Natural killer cell (primary cell): Measurements from ENCODE around the gene EFNB2. TPM values are rescaled to one million over a fixed set of nuclear protein-coding genes. Genes with fewer than 3 reads are reported as not detected.

Experiments
- ATAC-seq, 3 donors: fragments of 150-1000 bp in 2 of 3; fragments of 200-7000 bp in 1 of 3; cut with Tn5 transposase; 1 replicate in 1 of 3; 2 replicates in 2 of 3; pipeline ENCODE4 v1.10.0; 2021; ENCODE audit warnings: mild to moderate bottlenecking in 2 of 3, moderate library complexity in 2 of 3
- DNase-seq, 2 donors: peaks; one replicate each; pipeline versions ENCODE4 v3.0.0 to v3.0.0-alpha.2; 2013 to 2021; ENCODE audit warnings: mixed read lengths in 1 of 2
- H3K27ac ChIP-seq: one replicate; pipeline ENCODE4 v1.5.1; 2013; ENCODE audit warnings: mild to moderate bottlenecking, low read length
- H3K27me3 ChIP-seq: one replicate; pipeline ENCODE4 v1.6.1; 2013; ENCODE audit warnings: low read length; ENCODE audit not compliant: control insufficient read depth, insufficient read depth
- H3K36me3 ChIP-seq: one replicate; pipeline ENCODE4 v1.6.1; 2013; ENCODE audit warnings: low read length; ENCODE audit not compliant: control insufficient read depth, insufficient read depth
- H3K4me1 ChIP-seq: one replicate; pipeline ENCODE4 v1.6.1; 2013; ENCODE audit warnings: low read length; ENCODE audit not compliant: control insufficient read depth, insufficient read depth
- H3K4me3 ChIP-seq: one replicate; pipeline ENCODE4 v1.5.1; 2013; ENCODE audit warnings: low read length
- H3K9me3 ChIP-seq: one replicate; pipeline ENCODE4 v1.6.1; 2013; ENCODE audit warnings: low read length; ENCODE audit not compliant: control insufficient read depth, insufficient read depth
- H3K27ac Mint-ChIP-seq, 2 donors: one replicate each; pipeline ENCODE4 v1.8.0; 2022; ENCODE audit warnings: mild to moderate bottlenecking in 2 of 2, mixed read lengths in 2 of 2, moderate library complexity in 1 of 2
- H3K27me3 Mint-ChIP-seq, 2 donors: one replicate each; pipeline ENCODE4 v1.8.0; 2022; ENCODE audit warnings: low read depth in 2 of 2, mixed read lengths in 2 of 2
- H3K36me3 Mint-ChIP-seq: one replicate; pipeline ENCODE4 v1.8.0; 2022; ENCODE audit warnings: mixed read lengths
- H3K4me1 Mint-ChIP-seq, 2 donors: one replicate each; pipeline ENCODE4 v1.8.0; 2022; ENCODE audit warnings: mixed read lengths in 2 of 2
- H3K4me3 Mint-ChIP-seq: one replicate; pipeline ENCODE4 v1.8.0; 2022; ENCODE audit warnings: mild to moderate bottlenecking, moderate library complexity, mixed read lengths
- H3K9me3 Mint-ChIP-seq, 2 donors: one replicate each; pipeline ENCODE4 v1.8.0; 2022; ENCODE audit warnings: mixed read lengths in 2 of 2
- WGBS: methylation state at CpG from one replicate; pipeline ENCODE4 v1.1.7; 2013; ENCODE audit warnings: missing lambda C conversion rate; ENCODE audit not compliant: insufficient coverage; 5-methylcytosine and 5-hydroxymethylcytosine counted together
- intact Hi-C: fragments of 100-400 bp; cut with micrococcal nuclease; formaldehyde crosslinking; loops from one replicate; pipeline ENCODE4 v1.14.2; 2022
- total RNA-seq, 4 donors: library from RNA; stranded (reverse); fragments of 120-200 nt in 1 of 4; gene quantifications; one replicate each; pipeline versions ENCODE4 v1.2.3 to v1.2.4, GENCODE V29; 2013 to 2022
- TF ChIP-seq, protein P1 (sequence below): fragments of 200-600 bp; IDR thresholded peaks from one replicate; pipeline ENCODE4 v1.8.0; 2022; ENCODE audit warnings: antibody characterized with exemption

Gene EFNB2
- total RNA-seq, 3 donors from 2014 or later (not counting 1 experiment from before 2014, with no cell fraction given) = 0.16 to 0.33 (median 0.33) TPM

DNA sequence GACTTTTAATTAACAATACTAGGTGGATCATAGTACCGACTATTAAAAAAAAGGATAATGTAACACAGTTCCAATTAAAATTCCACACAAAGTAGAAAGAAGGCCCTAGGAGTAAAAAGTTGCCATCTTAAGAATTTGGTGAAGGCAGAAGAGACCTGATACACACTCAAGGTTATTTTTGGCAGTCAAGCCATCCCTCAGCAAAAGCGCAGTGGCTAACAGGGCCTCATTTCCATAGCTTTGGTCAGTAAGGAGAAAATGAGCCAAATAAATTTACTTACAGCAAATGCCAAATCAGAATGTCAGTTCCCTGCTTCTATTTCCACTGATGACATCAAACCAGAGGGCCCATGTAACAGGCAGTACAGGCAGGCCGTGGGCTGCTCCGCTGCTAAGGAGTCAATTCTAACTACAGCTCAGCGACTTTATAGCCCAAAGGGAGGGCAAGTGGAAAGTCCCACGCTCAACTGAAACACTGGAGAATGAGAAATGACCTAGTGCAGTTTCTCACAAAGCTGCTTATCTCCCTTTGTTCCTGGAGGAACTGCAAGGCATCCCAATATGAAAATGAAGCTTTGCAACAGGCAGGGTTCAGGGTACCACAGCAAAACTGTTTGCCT is 26.2 kb upstream of the EFNB2 start:
- H3K9me3 ChIP-seq = no peaks in the 10 kb centered on the region
- intact Hi-C loops = no loop called here
- 30% methylated on average over 5 of the region's 6 CpGs for WGBS
- Mint-ChIP-seq H3K27ac (peak overlapping the region; percentile 81 to 88), H3K9me3 (no peaks in the 10 kb centered on the region), H3K36me3 (peaks cover 23% of the 10 kb centered on the region), H3K4me3 (peak overlapping the region; percentile 37), H3K27me3 (no peaks in the 10 kb centered on the region), H3K4me1 (peaks cover 84 to 91% of the 10 kb centered on the region in 2 donors)
- DNase-seq (peak in 1 of 2 donors; percentile 59), ATAC-seq (peak; percentile 69 to 83 (median 75))
- no peak overlapping the region for H3K4me3 ChIP-seq
- peaks cover 24% of the 10 kb centered on the region for H3K36me3 ChIP-seq
- no peak overlapping the region for H3K27ac ChIP-seq
- TF ChIP-seq, protein P1, sequence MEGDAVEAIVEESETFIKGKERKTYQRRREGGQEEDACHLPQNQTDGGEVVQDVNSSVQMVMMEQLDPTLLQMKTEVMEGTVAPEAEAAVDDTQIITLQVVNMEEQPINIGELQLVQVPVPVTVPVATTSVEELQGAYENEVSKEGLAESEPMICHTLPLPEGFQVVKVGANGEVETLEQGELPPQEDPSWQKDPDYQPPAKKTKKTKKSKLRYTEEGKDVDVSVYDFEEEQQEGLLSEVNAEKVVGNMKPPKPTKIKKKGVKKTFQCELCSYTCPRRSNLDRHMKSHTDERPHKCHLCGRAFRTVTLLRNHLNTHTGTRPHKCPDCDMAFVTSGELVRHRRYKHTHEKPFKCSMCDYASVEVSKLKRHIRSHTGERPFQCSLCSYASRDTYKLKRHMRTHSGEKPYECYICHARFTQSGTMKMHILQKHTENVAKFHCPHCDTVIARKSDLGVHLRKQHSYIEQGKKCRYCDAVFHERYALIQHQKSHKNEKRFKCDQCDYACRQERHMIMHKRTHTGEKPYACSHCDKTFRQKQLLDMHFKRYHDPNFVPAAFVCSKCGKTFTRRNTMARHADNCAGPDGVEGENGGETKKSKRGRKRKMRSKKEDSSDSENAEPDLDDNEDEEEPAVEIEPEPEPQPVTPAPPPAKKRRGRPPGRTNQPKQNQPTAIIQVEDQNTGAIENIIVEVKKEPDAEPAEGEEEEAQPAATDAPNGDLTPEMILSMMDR = no peak
- H3K4me1 ChIP-seq = peaks cover 10% of the 10 kb centered on the region
- H3K27me3 ChIP-seq = no peaks in the 10 kb centered on the region

DNA sequence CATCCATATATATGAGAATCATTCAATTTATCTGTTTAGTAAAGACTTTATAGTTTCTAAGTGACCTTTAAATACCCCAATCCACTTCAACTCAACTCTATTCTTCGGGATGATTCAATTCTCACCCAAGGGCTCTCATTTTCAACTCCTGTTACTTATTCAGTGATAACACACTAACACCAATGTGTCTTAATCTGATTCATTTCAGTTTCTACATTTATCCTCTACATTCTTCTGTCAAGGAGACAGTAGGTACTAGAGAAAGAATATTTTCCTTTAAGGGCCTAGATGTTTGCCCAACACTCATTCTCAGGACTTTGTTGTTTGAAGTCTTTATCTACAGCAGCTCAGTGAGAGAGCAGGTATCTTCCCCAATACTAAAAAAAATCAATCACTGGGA is 25.4 kb upstream of the EFNB2 start:
- peaks cover 32% of the 10 kb centered on the region for H3K36me3 Mint-ChIP-seq
- intact Hi-C loops = no loop called here
- TF ChIP-seq, protein P1 = no peak
- H3K9me3 Mint-ChIP-seq = no peaks in the 10 kb centered on the region
- Histone ChIP-seq H3K27ac (no peak overlapping the region), H3K9me3 (no peaks in the 10 kb centered on the region), H3K4me3 (no peak overlapping the region), H3K4me1 (peaks cover 10% of the 10 kb centered on the region), H3K27me3 (no peaks in the 10 kb centered on the region), H3K36me3 (peaks cover 32% of the 10 kb centered on the region)
- ATAC-seq (no peak), DNase-seq (no peak)
- H3K4me1 Mint-ChIP-seq = peaks cover 84 to 91% of the 10 kb centered on the region in 2 donors
- H3K27me3 Mint-ChIP-seq = no peaks in the 10 kb centered on the region
- peak overlapping the region; percentile 5 for H3K4me3 Mint-ChIP-seq
- 50% methylated on average over 1 of the region's 1 CpG for WGBS
- peak overlapping the region; percentile 81 to 88 for H3K27ac Mint-ChIP-seq

DNA sequence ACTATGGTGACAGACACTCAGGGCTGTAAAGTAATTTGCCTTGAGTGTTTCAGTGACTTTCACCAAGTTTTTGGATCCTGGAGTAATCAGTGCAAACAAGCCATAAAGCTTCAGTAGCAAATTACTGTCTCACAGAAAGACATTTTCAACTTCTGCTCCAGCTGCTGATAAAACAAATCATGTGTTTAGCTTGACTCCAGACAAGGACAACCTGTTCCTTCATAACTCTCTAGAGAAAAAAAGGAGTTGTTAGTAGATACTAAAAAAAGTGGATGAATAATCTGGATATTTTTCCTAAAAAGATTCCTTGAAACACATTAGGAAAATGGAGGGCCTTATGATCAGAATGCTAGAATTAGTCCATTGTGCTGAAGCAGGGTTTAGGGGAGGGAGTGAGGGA is 23.1 kb upstream of the EFNB2 start:
- no peak for ATAC-seq
- no peak overlapping the region for H3K4me3 ChIP-seq
- H3K27ac Mint-ChIP-seq = peak overlapping the region in 1 of 2 donors; percentile 54
- H3K4me3 Mint-ChIP-seq = no peak overlapping the region
- H3K36me3 ChIP-seq = peaks cover 53% of the 10 kb centered on the region
- no peaks in the 10 kb centered on the region for H3K9me3 Mint-ChIP-seq
- TF ChIP-seq, protein P1 = no peak
- H3K4me1 Mint-ChIP-seq = peaks cover 71 to 72% of the 10 kb centered on the region in 2 donors
- no peak for DNase-seq
- no peaks in the 10 kb centered on the region for H3K9me3 ChIP-seq
- peaks cover 10% of the 10 kb centered on the region for H3K4me1 ChIP-seq
- no peak overlapping the region for H3K27ac ChIP-seq
- intact Hi-C loops = no loop called here
- no peaks in the 10 kb centered on the region for H3K27me3 ChIP-seq
- H3K36me3 Mint-ChIP-seq = peaks cover 35% of the 10 kb centered on the region
- no peaks in the 10 kb centered on the region for H3K27me3 Mint-ChIP-seq
